Germinal center (tissue), 1 donor: ENCODE measurements around the gene EIF2S2.
"Not testable (repeated sequence)": the region's sequence is repeated elsewhere in the genome, so short reads cannot be mapped to it uniquely, and the experiment has no call there.

ENCODE experiments used
- DNase-seq: peaks from one replicate; pipeline ENCODE4 v3.0.0; 2012; ENCODE audit warnings: mixed read lengths, low spot score

Gene EIF2S2

GRCh38 chr20:34111702-34112599, at the start of gene EIF2S2:
Gene EIF2S2, minus strand, starts transcription at chr20:34112243. Its CDS starts 133 bp downstream, at chr20:34112110.
- peak; percentile 97 for DNase-seq

- not testable (repeated sequence) for DNase-seq
Measured at GRCh38 chr20:34157697-34158096, 45.7 kb upstream of the EIF2S2 start.

GRCh38 chr20:34155836-34156235, 43.8 kb upstream of the EIF2S2 start:
- DNase-seq: no peak

GRCh38 chr20:34153169-34153568, 41.1 kb upstream of the EIF2S2 start:
- not testable (repeated sequence) for DNase-seq

GRCh38 chr20:34152073-34152472, 40.0 kb upstream of the EIF2S2 start:
- not testable (repeated sequence) for DNase-seq

- no peak for DNase-seq
Measured at GRCh38 chr20:34150306-34151000, 38.4 kb upstream of the EIF2S2 start.

- DNase-seq: no peak
Measured at GRCh38 chr20:34145280-34145819, 33.3 kb upstream of the EIF2S2 start.

DNA sequence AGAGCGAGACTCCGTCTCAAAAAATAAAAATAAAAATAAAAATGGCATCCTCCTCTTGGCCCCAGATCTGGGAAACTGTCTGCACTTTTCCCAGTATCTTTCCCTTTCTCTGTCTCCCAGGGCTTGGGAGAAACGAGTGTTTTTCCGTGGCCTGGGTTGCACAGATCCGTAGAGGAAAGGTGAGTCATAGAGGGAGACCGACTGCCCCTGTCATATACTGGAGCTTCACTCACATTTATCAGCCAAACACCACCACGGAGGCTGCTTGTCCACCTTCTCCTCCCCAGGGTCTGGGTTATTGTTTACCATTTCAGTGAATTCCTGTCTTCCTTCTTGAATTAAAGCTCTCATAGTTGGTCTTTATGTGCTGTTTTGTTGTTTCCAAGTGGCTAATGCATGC, 31.9 kb upstream of the EIF2S2 start:
- no peak for DNase-seq

- no peak for DNase-seq
Measured at GRCh38 chr20:34142121-34142520, 30.1 kb upstream of the EIF2S2 start.

DNA sequence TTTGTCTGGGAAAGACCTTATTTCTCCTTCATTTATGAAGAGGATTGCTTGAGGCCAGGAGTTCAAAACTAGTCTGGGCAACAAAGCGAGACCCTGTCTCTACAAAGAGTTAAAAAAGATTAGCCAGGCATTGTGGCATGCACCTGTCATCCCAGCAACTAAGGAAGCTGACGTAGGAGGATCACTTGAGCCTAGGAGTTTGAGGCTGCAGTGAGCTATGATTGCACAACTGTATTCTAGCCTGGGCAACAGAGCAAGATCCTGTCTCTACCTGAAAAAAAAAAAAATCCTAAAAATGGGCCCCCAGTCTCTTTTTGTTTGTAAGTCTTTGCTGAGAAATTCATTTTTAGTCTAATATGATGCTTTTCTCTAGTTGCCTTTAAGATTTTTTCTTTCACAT, 29.2 kb upstream of the EIF2S2 start:
- no peak for DNase-seq

GRCh38 chr20:34135525-34136275, 23.7 kb upstream of the EIF2S2 start:
- not testable (repeated sequence) for DNase-seq

GRCh38 chr20:34133365-34133860, 21.4 kb upstream of the EIF2S2 start:
- DNase-seq: not testable (repeated sequence)

DNA sequence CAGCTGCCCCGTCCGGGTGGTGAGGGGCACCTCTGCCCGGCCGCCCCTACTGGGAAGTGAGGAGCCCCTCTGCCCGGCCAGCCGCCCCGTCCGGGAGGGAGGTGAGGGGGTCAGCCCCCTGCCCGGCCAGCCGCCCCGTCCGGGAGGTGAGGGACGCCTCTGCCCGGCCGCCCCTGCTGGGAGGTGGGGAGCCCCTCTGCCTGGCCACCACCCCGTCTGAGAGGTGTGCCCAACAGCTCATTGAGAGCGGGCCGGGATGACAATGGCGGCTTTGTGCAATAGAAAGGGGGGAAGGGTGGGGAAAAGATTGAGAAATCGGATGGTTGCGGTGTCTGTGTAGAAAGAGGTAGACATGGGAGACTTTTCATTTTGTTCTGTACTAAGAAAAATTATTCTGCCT, 20.9 kb upstream of the EIF2S2 start:
- not testable (repeated sequence) for DNase-seq

DNA sequence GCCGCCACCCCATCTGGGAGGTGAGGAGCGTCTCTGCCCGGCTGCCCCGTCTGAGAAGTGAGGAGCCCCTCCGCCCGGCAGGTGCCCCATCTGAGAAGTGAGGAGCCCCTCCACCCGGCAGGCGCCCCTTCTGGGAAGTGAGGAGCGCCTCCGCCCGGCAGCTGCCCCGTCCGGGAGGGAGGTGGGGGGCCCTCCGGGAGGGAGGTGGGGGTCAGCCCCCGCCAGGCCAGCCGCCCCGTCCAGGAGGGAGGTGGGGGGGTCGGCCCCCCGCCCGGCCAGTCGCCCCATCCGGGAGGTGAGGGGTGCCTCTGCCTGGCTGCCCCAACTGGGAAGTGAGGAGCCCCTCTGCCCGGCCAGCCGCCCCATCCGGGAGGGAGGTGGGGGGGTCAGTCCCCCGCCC, 20.4 kb upstream of the EIF2S2 start:
- not testable (repeated sequence) for DNase-seq

DNA sequence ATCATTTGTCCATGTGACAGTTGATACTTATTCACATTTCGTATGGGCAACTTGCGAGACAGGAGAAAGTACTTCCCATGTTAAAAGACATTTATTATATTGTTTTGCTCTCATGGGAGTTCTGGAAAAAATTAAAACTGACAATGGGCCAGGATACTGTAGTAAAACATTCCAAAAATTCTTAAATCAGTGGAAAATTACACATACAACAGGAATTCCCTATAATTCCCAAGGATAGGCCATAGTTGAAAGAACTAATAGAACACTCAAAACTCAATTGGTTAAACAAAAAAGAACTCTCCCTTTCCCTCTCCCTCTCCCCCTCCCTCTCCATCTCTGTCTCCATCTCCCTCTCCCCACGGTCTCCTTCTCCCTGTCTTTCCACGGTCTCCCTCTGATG, 19.4 kb upstream of the EIF2S2 start:
- no peak for DNase-seq

GRCh38 chr20:34129518-34130162, 17.6 kb upstream of the EIF2S2 start:
- DNase-seq: peak; percentile 64

DNA sequence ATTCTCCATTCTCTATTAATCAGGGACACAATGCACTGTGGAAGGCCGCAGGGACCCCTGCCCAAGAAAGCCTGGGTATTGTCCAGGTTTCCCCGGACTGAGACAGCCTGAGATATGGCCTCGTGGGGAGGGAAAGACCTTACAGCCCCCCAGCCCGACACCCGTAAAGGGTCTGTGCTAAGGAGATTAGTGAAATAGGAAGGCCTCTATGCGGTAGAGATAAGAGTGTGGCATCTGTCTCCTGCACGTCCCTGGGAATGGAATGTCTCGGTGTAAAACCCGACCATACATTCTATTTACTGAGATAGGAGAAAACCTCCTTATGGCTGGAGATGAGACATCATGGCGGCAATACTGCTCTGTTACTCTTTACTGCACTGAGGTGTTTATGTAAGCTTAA, 15.7 kb upstream of the EIF2S2 start:
- no peak for DNase-seq

GRCh38 chr20:34124469-34125249, 12.6 kb upstream of the EIF2S2 start:
- DNase-seq: peak; percentile 34

- no peak for DNase-seq
Measured at GRCh38 chr20:34123309-34123708, 11.3 kb upstream of the EIF2S2 start.

DNA sequence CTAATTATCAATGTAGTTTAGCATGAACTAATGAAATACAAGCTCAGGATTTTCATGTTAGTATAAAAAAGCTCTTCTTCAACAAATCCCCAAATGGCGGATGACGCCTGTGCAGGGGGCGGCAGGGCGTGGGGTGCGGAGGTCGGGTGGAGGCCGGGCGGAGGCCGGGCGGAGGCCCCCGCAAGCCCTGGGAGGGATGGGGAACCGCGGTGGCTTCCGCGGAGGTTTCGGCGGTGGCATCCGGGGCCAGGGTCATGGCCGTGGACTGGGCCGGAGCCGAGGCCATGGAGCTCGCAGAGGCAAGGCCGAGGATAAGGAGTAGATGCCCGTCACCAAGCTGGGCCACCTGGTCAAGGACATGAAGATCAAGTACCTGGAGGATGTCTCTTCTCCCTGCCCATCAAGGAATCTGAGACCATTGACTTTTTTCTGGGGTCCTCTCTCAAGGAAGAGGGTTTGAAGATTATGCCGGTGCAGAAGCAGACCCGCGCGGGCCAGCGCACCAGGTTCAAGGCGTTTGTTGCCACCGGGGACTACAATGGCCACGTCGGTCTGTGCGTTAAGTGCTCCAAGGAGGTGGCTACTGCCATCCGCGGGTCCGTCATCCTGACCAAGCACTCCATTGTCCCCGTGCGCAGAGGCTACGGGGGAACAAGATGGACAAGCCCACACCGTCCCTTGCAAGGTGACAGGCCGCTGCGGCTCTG, 10.4 kb upstream of the EIF2S2 start:
- no peak for DNase-seq
